Spleen (tissue), 11 donors: ENCODE data around the gene ABTB2. TPM values are rescaled to one million over a fixed set of nuclear protein-coding genes. Genes with fewer than 3 reads are reported as not detected.
A peak's percentile ranks its signal among the peaks of the same experiment; 100 is the strongest.

Experiments used
- DNase-seq: peaks from one replicate; pipeline ENCODE4 v3.0.0-alpha.2; 2020
- H3K27ac ChIP-seq, 8 donors: fragments of 200-600 bp; sonication (generic) in 7 of 8; 1 replicate in 4 of 8; 2 replicates in 4 of 8; pipeline versions ENCODE4 v1.5.0 to v1.8.0; 2016 to 2021; ENCODE audit warnings: inconsistent platforms in 4 of 8, mild to moderate bottlenecking in 4 of 8, moderate library complexity in 1 of 8
- H3K27me3 ChIP-seq, 7 donors: fragments of 200-600 bp; sonication (generic) in 6 of 7; replicated peaks in 1 of 7; 1 replicate in 4 of 7; 2 replicates in 3 of 7; pipeline versions ENCODE4 v1.5.0 to v1.8.0; 2016 to 2021; ENCODE audit warnings: inconsistent platforms in 3 of 7, mild to moderate bottlenecking in 1 of 7
- H3K36me3 ChIP-seq, 6 donors: fragments of 200-600 bp; sonication (generic) in 5 of 6; 1 replicate in 4 of 6; 2 replicates in 2 of 6; pipeline versions ENCODE4 v1.5.0 to v1.8.0; 2016 to 2021; ENCODE audit warnings: inconsistent platforms in 2 of 6
- H3K4me1 ChIP-seq, 6 donors: fragments of 200-600 bp; sonication (generic) in 5 of 6; 1 replicate in 3 of 6; 2 replicates in 3 of 6; pipeline versions ENCODE4 v1.5.0 to v1.8.0; 2016 to 2021; ENCODE audit warnings: inconsistent platforms in 3 of 6
- H3K4me3 ChIP-seq, 8 donors: fragments of 200-600 bp; sonication (generic) in 7 of 8; 1 replicate in 4 of 8; 2 replicates in 4 of 8; pipeline versions ENCODE4 v1.5.0 to v1.8.0; 2016 to 2021; ENCODE audit warnings: inconsistent platforms in 4 of 8, mild to moderate bottlenecking in 4 of 8, moderate library complexity in 2 of 8
- H3K9me3 ChIP-seq, 8 donors: fragments of 200-600 bp; sonication (generic) in 7 of 8; 1 replicate in 4 of 8; 2 replicates in 4 of 8; pipeline versions ENCODE4 v1.5.0 to v1.8.0; 2016 to 2021; ENCODE audit warnings: inconsistent platforms in 4 of 8
- CTCF ChIP-seq, 11 experiments: fragments of 200-600 bp in 7 of 11; fragments of 450-650 bp in 4 of 11; sonication (generic) in 4 of 11; IDR thresholded peaks in 8 of 11; conservative IDR thresholded peaks in 3 of 11; 1 replicate in 7 of 11; 2 replicates in 4 of 11; pipeline versions ENCODE4 v1.4.0 to v1.8.0; 2016 to 2021; ENCODE audit warnings: antibody characterized with exemption in 11 of 11, inconsistent platforms in 4 of 11, mild to moderate bottlenecking in 1 of 11
- POLR2A ChIP-seq, 3 donors: fragments of 450-650 bp; IDR thresholded peaks; one replicate each; pipeline ENCODE4 v1.5.1; 2017; ENCODE audit warnings: antibody characterized with exemption in 3 of 3, mild to moderate bottlenecking in 1 of 3
- POLR2AphosphoS5 ChIP-seq, 3 donors: sonication (generic); formaldehyde crosslinking; IDR thresholded peaks; one replicate each; pipeline ENCODE4 v1.5.1; 2017; ENCODE audit warnings: antibody characterized with exemption in 3 of 3
- WGBS, 5 donors: extraction: QIAGEN DNeasy Blood & Tissue Kit in 3 of 5; methylation state at CpG; one replicate each; pipeline versions ENCODE4 v1.1.5 to v1.1.7; 2013 to 2018; 5-methylcytosine and 5-hydroxymethylcytosine counted together
- intact Hi-C: fragments of 100-400 bp; cut with DNase I; formaldehyde crosslinking; loops from one replicate; pipeline ENCODE4 v1.15.0; 2023; ENCODE audit warnings: low total_unique reads
- polyA plus RNA-seq, 3 donors: library from polyadenylated mRNA; stranded (reverse); fragments of 200-250 nt; gene quantifications; one replicate each; pipeline ENCODE4 v1.2.1, GENCODE V29; 2013
- total RNA-seq, 7 donors: library from RNA; depleted of rRNA in 3 of 7; stranded (reverse); fragments of >200 nt in 3 of 7; fragmentation: NEBNext Ultra II Directional in 4 of 7; extraction: Animal tissue kit (Norgen Biotek cat#: 25700) in 4 of 7; gene quantifications; one replicate each; pipeline versions ENCODE4 v1.1.0 to v1.2.1, GENCODE V29; 2016 to 2021
- donor health status: healthy with polysubstance abuse.
- donor health status: DM: no; HTN: no; CAD: no; lungs with moderate emphysema.
- donor health status: DM: no; HTN: no; CAD: no.
- donor health status: Bipolar disorder and iron deficiency.
- donor health status: healthy.
- donor health status: DM: no; HTN: no; CAD: no.
- donor health status: DM: yes; HTN: yes; CAD: no.

The ABTB2 gene
- total and polyA plus RNA-seq, 10 donors: 0.41 to 2.9 (median 1.7) TPM

GRCh38 chr11:34238533-34238932 lies 119.3 kb downstream of the ABTB2 start:
- 82 to 91% (median 89%) methylated on average over 10 to 11 of the region's 11 CpGs for WGBS, 5 donors
- Histone ChIP-seq H3K4me1 (peaks cover 0 to 31% (median 11%) of the 10 kb centered on the region in 6 donors), H3K27ac (no peak overlapping the region), H3K27me3 (no peaks in the 10 kb centered on the region), H3K9me3 (no peaks in the 10 kb centered on the region), H3K4me3 (no peak overlapping the region), H3K36me3 (no peaks in the 10 kb centered on the region)
- intact Hi-C loops: no loop called here
- TF ChIP-seq CTCF (IDR thresholded peaks at IDR 0.05 in 8 of 11, conservative IDR thresholded peaks at IDR 0.05 in 3 of 11): no peak
- no peak for TF ChIP-seq POLR2A (IDR thresholded peaks at IDR 0.05)
- TF ChIP-seq POLR2AphosphoS5 (IDR thresholded peaks at IDR 0.05): no peak
- no peak for DNase-seq

- WGBS, 5 donors: 85 to 93% (median 92%) methylated on average over 9 of the region's 9 CpGs
- Histone ChIP-seq H3K36me3 (no peaks in the 10 kb centered on the region), H3K27me3 (no peaks in the 10 kb centered on the region), H3K9me3 (no peaks in the 10 kb centered on the region), H3K27ac (no peak overlapping the region), H3K4me3 (no peak overlapping the region), H3K4me1 (peaks cover 0 to 30% (median 11%) of the 10 kb centered on the region in 6 donors)
- no peak for TF ChIP-seq POLR2A (IDR thresholded peaks at IDR 0.05)
- no peak for TF ChIP-seq POLR2AphosphoS5 (IDR thresholded peaks at IDR 0.05)
- TF ChIP-seq CTCF (IDR thresholded peaks at IDR 0.05 in 8 of 11, conservative IDR thresholded peaks at IDR 0.05 in 3 of 11): no peak
- intact Hi-C loops: no loop called here
- DNase-seq: no peak
These were observed 121.2 kb downstream of the ABTB2 start for GRCh38 chr11:34236572-34236971.

GRCh38 chr11:34235591-34236071 lies 122.2 kb downstream of the ABTB2 start:
- TF ChIP-seq POLR2AphosphoS5 (IDR thresholded peaks at IDR 0.05) (no peak), POLR2A (IDR thresholded peaks at IDR 0.05) (no peak), CTCF (IDR thresholded peaks at IDR 0.05 in 8 of 11, conservative IDR thresholded peaks at IDR 0.05 in 3 of 11) (no peak)
- DNase-seq: peak; percentile 65
- Histone ChIP-seq H3K27me3 (no peaks in the 10 kb centered on the region), H3K9me3 (no peaks in the 10 kb centered on the region), H3K4me1 (peaks cover 0 to 30% (median 11%) of the 10 kb centered on the region in 6 donors), H3K4me3 (no peak overlapping the region), H3K27ac (no peak overlapping the region), H3K36me3 (no peaks in the 10 kb centered on the region)
- intact Hi-C loops: no loop called here
- WGBS, 5 donors: 82 to 88% (median 86%) methylated on average over 7 of the region's 7 CpGs

GRCh38 chr11:34235189-34235588 lies 122.6 kb downstream of the ABTB2 start:
- intact Hi-C loops: no loop called here
- peaks cover 0 to 30% (median 11%) of the 10 kb centered on the region in 6 donors for H3K4me1 ChIP-seq
- no peak for TF ChIP-seq POLR2A (IDR thresholded peaks at IDR 0.05)
- no peak for TF ChIP-seq POLR2AphosphoS5 (IDR thresholded peaks at IDR 0.05)
- no peak for TF ChIP-seq CTCF (IDR thresholded peaks at IDR 0.05 in 8 of 11, conservative IDR thresholded peaks at IDR 0.05 in 3 of 11)
- DNase-seq: no peak
- WGBS, 5 donors: 43 to 64% (median 54%) methylated on average over 4 of the region's 4 CpGs
- no peak overlapping the region for H3K27ac ChIP-seq
- H3K4me3 ChIP-seq: no peak overlapping the region
- H3K9me3 ChIP-seq: no peaks in the 10 kb centered on the region
- H3K27me3 ChIP-seq: no peaks in the 10 kb centered on the region
- no peaks in the 10 kb centered on the region for H3K36me3 ChIP-seq
